Measurements from ENCODE around the gene PLPPR2. TPM values are rescaled to one million over a fixed set of nuclear protein-coding genes. Genes with fewer than 3 reads are reported as not detected.
"Not testable (repeated sequence)": the region's sequence is repeated elsewhere in the genome, so short reads cannot be mapped to it uniquely, and the experiment has no call there.

Gene PLPPR2
- total and polyA plus RNA-seq, 2 of the 4 experiments (the other 2 are of a cell fraction): 3.9 to 45.2 TPM

DNA sequence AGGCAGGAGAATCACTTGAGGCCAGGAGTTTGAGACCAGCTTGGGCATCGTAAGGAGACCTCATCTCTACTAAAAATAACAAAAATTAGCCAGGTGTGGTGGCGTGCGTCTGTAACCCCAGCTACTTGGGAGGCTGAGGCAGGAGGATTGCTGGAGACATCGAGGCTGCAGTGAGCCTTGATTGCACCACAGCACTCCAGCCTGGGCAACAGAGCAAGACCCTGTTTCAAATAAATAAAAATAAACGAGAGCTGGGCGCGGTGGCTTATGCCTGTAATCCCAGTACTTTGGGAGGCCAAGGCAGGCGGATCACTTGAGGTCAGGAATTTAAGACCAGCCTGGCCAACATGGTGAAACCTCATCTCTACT lies 15.1 kb upstream of the PLPPR2 start:
- H4K8ac ChIP-seq (ENCODE audit: low read depth in 2 of 2, low read length in 2 of 2): peak overlapping the region in 1 of 2 experiments; percentile 86; a peak in 2 of 4 replicates
- H3K23ac ChIP-seq (ENCODE audit: low read depth, low read length); H3K27ac ChIP-seq (ENCODE audit: insufficient read depth, low read length); CTCF ChIA-PET; H3K9me1 ChIP-seq (ENCODE audit: insufficient read depth, low read length); H2BK20ac ChIP-seq (ENCODE audit: low read depth, low read length); H3K18ac ChIP-seq (ENCODE audit: low read depth, low read length); H2BK120ac ChIP-seq (ENCODE audit: low read depth, low read length); H2BK15ac ChIP-seq (ENCODE audit: low read depth, low read length); H3K27me3 ChIP-seq (ENCODE audit: control insufficient read depth, insufficient read depth, low read length); H3K4me1 ChIP-seq (ENCODE audit: control insufficient read depth, insufficient read depth, low read length); DNase-seq; H3K56ac ChIP-seq (ENCODE audit: extremely low read depth, insufficient read depth, low read length); H3K4me3 ChIP-seq (ENCODE audit: insufficient read depth, low read depth, low read length); ATAC-seq (ENCODE audit: low read depth); H2BK5ac ChIP-seq (ENCODE audit: low read depth, low read length, poor library complexity, severe bottlenecking); H4K20me1 ChIP-seq (ENCODE audit: insufficient read depth, low read length); intact Hi-C loops (cut with micrococcal nuclease); H4K5ac ChIP-seq (ENCODE audit: low read depth, low read length); in situ Hi-C loops (cut with MboI; ENCODE audit: low sequenced_read_pairs); H3K9me3 ChIP-seq (ENCODE audit: control insufficient read depth, insufficient read depth, low read length); dilution Hi-C loops (cut with HindIII; ENCODE audit: low sequenced_read_pairs, unreplicated experiment); H4K91ac ChIP-seq (ENCODE audit: insufficient read depth, low read depth, low read length); POLR2A ChIA-PET (ENCODE audit: unreplicated experiment); BruUV-seq (replicated peaks); H2AK9ac ChIP-seq (replicated peaks; ENCODE audit: low read depth, low read length, poor library complexity): not testable (repeated sequence)
- 0 out of 2 replicates have a peak overlapping the region, but pooled peaks have one; percentile 49 for H3K9ac ChIP-seq (ENCODE audit: low read depth, low read length)
- peak overlapping the region; percentile 67; the same call in 1 of the 2 replicates for H2AK5ac ChIP-seq (ENCODE audit: low read depth, low read length)
- H3K4ac ChIP-seq (ENCODE audit: low read depth, low read length): peak overlapping the region; percentile 74; the same call in 1 of the 2 replicates
- peak overlapping the region; percentile 95; the same call in 1 of the 2 replicates for H3K14ac ChIP-seq (replicated peaks; ENCODE audit: low read depth, low read length)
- no CpG with 5 or more reads among the region's 8 CpGs for WGBS, 2 experiments (ENCODE audit: extremely low coverage in 2 of 2, insufficient read length in 1 of 2)
- peaks cover 17% of the 10 kb centered on the region for H3K36me3 ChIP-seq (ENCODE audit: control insufficient read depth, insufficient read depth, low read length)
- peak overlapping the region; percentile 93 for H2AFZ ChIP-seq (replicated peaks; ENCODE audit: low read length, poor library complexity)
- H3K4me2 ChIP-seq (ENCODE audit: low read depth, low read length): peak overlapping the region; percentile 82
- peaks cover 1 to 23% of the 10 kb centered on the region in 2 experiments; a peak in 3 of 4 replicates for H3K79me1 ChIP-seq (ENCODE audit: low read depth in 1 of 2, low read length in 2 of 2)
